Measurements from ENCODE around the gene LNPK.
A peak's percentile ranks its signal among the peaks of the same experiment; 100 is the strongest.
"Not testable (repeated sequence)": the region's sequence is repeated elsewhere in the genome, so short reads cannot be mapped to it uniquely, and the experiment has no call there.

The LNPK gene

DNA sequence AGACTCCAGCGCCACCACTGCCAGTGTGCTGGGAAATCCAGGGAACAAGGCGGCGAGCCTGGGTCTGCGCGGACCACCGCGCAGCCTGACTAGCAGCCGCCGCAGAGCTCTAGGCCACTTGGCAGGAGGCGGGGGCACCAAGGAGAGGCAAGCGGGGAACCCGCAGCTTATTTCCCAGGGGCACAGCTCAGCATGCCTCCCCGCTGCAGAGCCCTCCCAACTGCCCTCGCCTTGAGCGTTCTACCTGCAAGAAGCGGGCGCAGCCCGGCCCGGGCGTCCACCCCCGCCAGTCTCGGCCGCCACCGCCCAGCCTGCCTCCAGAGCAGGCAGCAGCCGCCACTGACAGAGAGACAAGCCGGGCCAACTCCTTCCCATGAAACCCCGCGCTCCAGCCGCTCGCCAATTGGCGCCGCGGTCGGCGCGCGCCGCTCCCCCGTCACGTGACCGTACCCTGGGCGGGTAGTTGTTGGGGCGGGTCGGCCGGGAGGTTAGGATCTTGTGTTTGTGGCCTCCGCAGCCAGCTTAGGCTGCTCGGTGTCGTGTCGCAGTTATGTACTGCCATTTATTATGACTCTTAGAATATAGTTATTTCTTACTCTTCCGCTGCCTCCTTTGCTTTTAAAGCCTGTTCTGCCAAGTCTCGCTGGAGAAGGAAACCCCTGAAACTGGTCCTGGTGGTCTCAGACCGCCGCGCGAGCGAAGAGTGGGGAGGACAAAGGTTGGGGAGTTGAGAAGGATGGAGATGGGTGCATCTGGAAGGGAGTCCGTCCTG is at the start of gene LNPK:
TSS of gene LNPK (minus strand) at position 352 of the 772 bp plus-strand sequence. CDS start 6,683 bp downstream, outside the sequence.
- peak; percentile 73 for DNase-seq (ENCODE audit: low read depth)

DNA sequence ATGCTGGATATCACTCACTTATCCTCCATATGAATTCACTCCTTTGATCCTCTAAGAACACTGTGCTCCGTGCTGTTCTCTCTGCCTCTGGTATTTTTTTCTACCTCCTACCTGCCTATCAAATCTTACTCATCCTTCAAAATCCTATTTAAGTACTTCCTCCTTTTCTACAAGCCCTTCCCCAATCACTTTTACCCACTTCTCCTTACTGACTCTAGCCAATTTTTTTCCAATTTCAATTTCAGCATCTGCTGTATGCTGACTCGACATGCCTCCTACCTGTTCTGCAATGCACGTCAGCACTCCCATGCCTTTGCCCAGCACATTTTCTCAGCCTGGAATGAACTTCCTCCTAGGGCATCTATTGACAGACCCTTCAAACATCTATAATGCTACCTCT is 37.3 kb upstream of the LNPK start:
- no peak for DNase-seq (ENCODE audit: low read depth)

DNA sequence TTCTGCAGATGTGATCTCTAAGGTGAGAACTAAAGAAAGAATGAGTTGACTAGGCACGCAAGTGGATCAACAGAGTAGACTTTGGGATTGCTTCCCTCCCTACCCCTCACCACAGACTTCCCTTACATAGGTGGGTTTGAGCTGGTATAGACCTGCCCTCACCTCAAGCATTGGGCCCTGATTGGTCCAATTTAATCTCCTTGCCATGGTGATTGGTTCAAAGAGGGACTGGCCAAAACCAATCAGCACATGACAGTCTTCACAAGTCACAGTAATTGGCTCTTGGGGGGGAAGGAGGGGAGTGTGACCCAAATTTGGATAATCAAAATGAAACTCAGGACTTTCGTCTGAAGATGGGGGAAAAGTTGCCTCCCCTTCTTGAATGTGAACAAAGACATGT is 36.6 kb upstream of the LNPK start:
- DNase-seq (ENCODE audit: low read depth): no peak

DNA sequence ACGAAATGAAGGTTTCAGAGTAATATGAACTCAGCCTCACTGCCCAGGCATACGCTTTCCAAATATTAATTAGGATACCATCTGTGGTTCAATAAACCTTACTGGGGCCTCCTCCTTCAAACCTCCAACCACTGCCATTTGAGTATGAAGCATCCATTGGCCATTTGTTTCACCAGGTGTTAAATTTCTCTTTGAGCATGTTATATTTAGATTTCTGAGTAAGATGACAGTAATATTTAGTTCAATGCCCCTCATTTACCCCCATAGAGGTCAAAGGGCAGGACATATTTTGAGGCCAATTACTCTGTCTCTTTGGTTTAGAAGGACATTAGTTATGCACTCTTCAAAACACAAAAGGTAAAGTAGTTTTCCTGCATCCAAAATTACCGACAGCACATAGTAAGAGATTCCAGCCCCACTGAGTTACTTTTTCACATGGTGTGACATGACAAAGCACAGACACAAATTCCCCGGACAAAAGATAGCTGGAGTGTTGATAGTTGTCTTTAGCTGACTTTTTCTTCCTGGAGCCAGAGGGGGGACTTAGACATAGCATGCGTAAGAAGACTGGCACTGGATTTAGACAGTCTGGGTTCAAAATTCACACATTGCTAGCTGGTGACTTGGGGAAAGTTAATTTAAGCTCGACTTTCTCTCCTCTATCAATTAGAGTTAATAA is 33.1 kb upstream of the LNPK start:
- DNase-seq (ENCODE audit: low read depth): no peak

DNA sequence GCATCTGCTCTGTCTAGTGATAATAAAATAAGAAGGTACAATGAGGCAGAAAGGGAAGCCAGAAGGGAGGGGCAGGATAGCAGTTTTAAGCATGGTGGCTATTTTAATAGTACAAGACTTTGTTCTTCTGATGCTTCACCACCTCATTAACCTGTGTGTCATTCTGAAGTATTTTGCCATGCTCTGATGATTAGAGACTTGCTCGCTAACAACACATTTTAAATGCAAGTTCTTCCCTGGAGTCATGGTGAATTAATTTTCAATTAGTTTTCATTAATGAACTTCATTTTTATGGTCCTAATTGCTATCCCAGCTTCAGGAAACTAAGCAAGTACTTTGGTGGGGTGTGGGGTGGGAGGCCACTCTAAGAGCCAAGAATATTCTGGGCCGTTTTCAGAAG is 25.7 kb upstream of the LNPK start:
- DNase-seq (ENCODE audit: low read depth): no peak

DNA sequence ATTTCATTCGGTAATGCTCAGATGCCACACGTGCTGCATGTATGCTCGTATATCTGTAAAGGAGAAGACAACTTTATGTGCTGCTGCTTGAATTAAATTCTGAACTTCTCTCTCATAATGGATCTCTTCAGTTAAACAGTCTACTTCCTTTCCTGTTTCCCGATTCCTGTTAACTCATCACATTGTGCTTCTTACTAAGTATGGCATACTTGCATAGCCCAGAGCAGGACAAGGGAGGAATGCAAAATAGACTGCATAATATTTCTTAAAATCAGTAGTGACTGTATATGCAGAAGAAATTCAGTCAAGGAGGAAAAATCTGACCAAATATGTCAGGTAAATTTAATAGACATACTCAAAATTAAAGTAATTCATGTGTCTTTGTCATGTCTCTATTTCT is 23.9 kb upstream of the LNPK start:
- no peak for DNase-seq (ENCODE audit: low read depth)

GRCh38 chr2:176024083-176024482 is 22.0 kb upstream of the LNPK start:
- DNase-seq (ENCODE audit: low read depth): no peak

DNA sequence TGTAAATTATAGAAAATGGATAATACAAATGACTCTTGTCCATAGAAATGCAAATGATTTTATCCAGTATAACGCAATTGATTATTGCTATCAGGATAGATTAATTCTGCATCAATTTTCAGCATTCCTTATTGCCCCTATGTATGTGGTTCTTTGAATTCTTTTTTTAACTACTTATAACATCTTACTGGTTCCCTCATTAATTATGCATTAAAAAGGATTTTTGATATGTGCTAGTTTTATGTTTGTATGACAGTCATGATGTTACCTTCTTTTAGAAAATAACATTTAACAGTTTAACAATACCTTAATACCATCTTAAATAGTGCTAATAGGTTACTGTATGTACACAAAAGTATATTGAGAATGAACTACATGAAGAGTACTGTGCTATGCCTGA is 20.0 kb upstream of the LNPK start:
- no peak for DNase-seq (ENCODE audit: low read depth)

DNA sequence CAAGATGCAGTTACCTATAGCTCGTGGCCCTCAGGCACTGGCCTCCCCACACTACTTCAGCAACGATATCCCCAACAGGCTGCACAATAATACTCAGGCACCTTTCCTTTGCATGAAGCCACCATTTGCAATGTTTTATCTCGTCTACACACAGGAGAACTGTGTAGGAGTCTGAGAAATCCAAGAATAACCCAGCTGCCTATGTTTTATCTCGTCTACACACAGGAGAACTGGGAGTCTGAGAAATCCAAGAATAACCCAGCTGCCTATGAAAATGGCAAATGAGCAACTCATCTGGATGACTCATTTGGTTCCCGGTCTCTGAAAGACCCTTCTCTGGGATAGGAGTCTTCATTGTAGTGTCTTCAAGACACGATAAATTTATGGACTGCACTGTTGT is 18.3 kb upstream of the LNPK start:
- DNase-seq (ENCODE audit: low read depth): no peak

DNA sequence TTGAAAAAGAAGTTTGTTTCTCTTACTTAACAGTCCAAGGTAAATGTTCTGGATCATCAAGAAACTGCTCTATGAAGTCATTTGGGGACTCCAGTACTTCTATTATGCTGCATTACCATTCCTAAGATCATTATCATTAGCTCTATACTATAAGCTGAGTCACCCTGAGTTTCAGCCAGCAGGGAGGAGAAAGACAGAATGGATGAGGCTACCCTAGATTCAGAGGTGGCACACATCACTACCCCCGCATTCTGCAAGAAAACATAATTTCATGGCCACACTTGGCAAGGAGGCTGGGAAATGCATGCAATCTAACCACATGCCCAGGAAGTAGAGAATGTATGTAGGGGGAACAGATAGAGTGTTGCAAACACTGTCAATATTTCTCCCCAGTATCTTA is 16.6 kb upstream of the LNPK start:
- no peak for DNase-seq (ENCODE audit: low read depth)

- no peak for DNase-seq (ENCODE audit: low read depth)
Measured at GRCh38 chr2:176009445-176009844, 7.4 kb upstream of the LNPK start.

DNA sequence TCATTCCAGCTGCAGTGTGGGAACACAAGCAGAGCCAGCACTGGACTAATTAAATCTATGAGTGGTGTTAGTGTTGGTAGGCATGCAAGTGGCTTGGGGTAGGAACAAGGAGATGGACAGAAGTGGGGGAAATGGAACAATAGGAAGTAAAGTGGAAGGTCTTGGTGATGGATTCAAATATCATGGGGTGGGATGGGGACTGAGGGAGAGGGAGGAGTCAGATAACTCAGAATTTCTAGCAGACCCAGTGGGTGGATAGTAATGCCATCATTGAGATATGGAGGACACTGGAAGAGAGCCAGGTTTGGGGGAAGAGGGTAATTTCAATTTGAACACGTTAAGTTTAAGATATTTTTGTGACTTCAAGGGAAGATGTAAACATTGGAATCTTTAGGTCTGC is 2.9 kb upstream of the LNPK start:
- no peak for DNase-seq (ENCODE audit: low read depth)

- no peak for DNase-seq (ENCODE audit: low read depth)
Measured at GRCh38 chr2:176003958-176004357, 1.9 kb upstream of the LNPK start.

GRCh38 chr2:176002688-176003210 is 682 bp upstream of the LNPK start:
- no peak for DNase-seq (ENCODE audit: low read depth)

DNA sequence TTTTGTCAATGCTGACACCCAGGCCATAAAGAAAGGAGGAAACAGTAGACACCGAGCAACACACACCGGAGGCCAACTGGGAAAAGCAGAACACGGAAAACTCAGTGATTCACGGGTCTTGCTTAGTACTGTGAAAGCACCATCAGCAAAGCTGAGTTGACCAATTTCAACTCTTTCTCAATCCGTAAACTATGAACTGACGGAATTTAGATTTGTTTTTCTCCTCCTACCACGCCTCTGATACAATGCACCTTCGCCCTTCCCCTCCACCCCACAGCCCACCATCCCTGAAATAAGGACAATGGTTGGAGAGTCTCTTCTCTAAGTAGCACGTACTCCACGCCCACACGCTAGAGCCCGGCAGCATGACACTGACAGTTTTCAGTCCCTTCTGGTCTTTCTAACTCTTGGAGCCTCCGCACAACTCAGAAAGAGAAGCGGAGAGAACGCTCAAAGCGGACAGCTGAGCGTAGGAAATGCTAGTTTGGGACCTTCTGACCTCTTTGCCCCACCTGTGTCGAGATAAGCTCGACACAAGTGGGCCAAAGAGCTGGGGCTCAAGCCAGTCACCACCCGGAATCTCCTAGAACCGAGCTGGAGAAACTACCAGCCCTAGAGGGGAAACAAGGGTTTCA is 669 bp downstream of the LNPK start:
- no peak for DNase-seq (ENCODE audit: low read depth)

- DNase-seq (ENCODE audit: low read depth): no peak
Measured at GRCh38 chr2:175999283-175999819, 2.7 kb downstream of the LNPK start.

GRCh38 chr2:175990099-175990498 is 12.0 kb downstream of the LNPK start:
- DNase-seq (ENCODE audit: low read depth): no peak

DNA sequence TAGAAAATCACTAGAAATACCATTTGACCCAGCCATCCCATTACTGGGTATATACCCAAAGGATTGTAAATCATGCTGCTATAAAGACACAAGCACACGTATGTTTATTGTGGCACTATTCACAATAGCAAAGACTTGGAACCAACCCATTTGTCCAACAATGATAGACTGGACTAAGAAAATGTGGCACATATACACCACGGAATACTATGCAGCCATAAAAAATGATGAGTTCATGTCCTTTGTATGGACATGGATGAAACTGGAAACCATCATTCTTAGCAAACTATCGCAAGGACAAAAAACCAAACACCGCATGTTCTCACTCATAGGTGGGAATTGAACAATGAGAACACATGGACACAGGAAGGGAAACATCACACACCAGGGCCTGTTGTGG is 14.9 kb downstream of the LNPK start:
- not testable (repeated sequence) for DNase-seq (ENCODE audit: low read depth)

GRCh38 chr2:175984846-175985245 is 17.2 kb downstream of the LNPK start:
- no peak for DNase-seq (ENCODE audit: low read depth)

- DNase-seq (ENCODE audit: low read depth): no peak
Measured at GRCh38 chr2:175981551-175981950, 20.5 kb downstream of the LNPK start.

DNA sequence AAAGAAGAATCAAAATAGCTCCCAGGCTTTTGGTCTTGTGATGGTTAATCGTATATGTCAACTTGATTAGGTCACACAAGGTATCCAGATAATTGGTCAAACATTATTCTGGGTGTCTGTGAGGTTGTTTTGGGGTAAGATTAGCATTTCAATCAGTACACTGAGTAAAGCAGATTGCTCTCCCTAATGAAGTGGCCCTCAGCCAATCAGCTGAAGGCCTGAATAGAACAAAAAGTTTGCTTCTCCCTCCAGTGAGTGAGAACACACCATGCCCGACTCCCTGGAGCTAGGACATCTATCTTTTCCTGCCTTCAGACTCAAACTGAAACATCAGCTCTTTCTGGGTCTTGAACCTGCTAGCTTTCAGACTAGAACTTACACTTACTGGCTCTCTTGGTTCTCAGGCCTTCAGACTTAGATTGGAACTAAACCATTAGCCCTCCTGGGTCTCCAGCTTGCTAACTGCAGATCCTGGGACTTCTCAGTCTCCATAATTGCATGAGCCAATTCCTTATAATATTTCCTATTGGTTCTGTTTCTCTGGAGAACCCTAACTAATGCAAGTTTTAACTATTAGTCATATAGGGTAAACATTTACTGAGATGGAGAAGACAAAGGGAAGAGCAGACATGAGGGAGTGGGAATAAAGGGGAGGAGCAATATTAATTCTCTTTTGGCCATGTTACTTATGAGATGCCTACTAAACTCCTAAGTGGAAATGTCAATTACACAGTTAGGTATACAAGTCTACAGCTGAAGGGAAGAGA is 25.5 kb downstream of the LNPK start:
- no peak for DNase-seq (ENCODE audit: low read depth)

DNA sequence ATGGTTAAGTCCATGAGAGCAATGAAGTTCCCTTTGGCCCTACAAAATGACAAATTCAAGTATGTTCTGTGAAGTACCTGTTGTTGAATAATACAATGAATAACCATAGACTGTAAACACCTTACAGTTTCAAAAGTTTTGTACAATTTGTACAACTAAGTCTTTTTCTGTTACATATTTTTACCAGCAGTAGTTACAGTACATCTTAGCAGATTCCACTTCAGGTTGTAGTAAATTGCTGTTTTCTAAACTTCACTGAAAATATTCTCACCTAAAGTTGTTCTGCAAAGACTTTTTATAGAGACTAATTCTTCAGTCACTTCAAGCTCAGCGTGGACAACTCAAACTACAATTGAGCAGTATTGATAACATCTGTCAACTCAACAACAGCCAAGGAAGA is 28.7 kb downstream of the LNPK start:
- no peak for DNase-seq (ENCODE audit: low read depth)
